Stimulated activated CD4-positive, alpha-beta T cell treated with anti-CD3 and anti-CD28 coated beads, Interleukin-15, amount 100 ng/mL, for 24 hours (primary cell): ENCODE data around the gene KPNB1.

Source experiments
- DNase-seq: peaks from one replicate; pipeline ENCODE4 v3.0.0-alpha.2; 2020

KPNB1 gene

GRCh38 chr17:47733047-47733673 lies 83.4 kb downstream of the KPNB1 start, which contains the start of gene TBX21:
Gene TBX21, plus strand, starts transcription at chr17:47733236. Its CDS starts 219 bp downstream, at chr17:47733455.
- DNase-seq: peak; percentile 96

- DNase-seq: no peak
These were observed 84.1 kb downstream of the KPNB1 start for GRCh38 chr17:47733674-47734410.

GRCh38 chr17:47735139-47735464 lies 85.4 kb downstream of the KPNB1 start:
- no peak for DNase-seq
